HG02571 (cell line): ENCODE results near the gene OGDH.
"Not testable (repeated sequence)": the region's sequence is repeated elsewhere in the genome, so short reads cannot be mapped to it uniquely, and the experiment has no call there.

Experiments used
- ATAC-seq: cut with Tn5 transposase; IDR thresholded peaks from one replicate; pipeline ENCODE4 v1.9.1; 2021; ENCODE audit warnings: mild to moderate bottlenecking, moderate library complexity; ENCODE audit not compliant: unreplicated experiment

OGDH gene

GRCh38 chr7:44665531-44666213, 59.2 kb downstream of the OGDH start:
- no peak for ATAC-seq

GRCh38 chr7:44666566-44666965, 60.1 kb downstream of the OGDH start:
- ATAC-seq = no peak

GRCh38 chr7:44667190-44667589, 60.8 kb downstream of the OGDH start:
- no peak for ATAC-seq

- no peak for ATAC-seq
Observed at GRCh38 chr7:44671069-44671468, 64.6 kb downstream of the OGDH start.

GRCh38 chr7:44673324-44673723, 66.9 kb downstream of the OGDH start:
- no peak for ATAC-seq

GRCh38 chr7:44673771-44674170, 67.3 kb downstream of the OGDH start:
- ATAC-seq = no peak

- no peak for ATAC-seq
Observed at GRCh38 chr7:44674381-44674780, 68.0 kb downstream of the OGDH start.

- no peak for ATAC-seq
Observed at GRCh38 chr7:44676776-44677175, 70.3 kb downstream of the OGDH start.

- ATAC-seq = no peak
Observed at GRCh38 chr7:44678101-44678470, 71.7 kb downstream of the OGDH start.

GRCh38 chr7:44678471-44679179, 72.2 kb downstream of the OGDH start:
- ATAC-seq = no peak

GRCh38 chr7:44681645-44682044, 75.2 kb downstream of the OGDH start:
- ATAC-seq = no peak

GRCh38 chr7:44685723-44686122, 79.3 kb downstream of the OGDH start:
- no peak for ATAC-seq

- ATAC-seq = no peak
Observed at GRCh38 chr7:44689427-44689826, 83.0 kb downstream of the OGDH start.

- no peak for ATAC-seq
Observed at GRCh38 chr7:44693641-44694313, 87.3 kb downstream of the OGDH start.

GRCh38 chr7:44694326-44694725, 87.9 kb downstream of the OGDH start:
- ATAC-seq = no peak

GRCh38 chr7:44694766-44695165, 88.3 kb downstream of the OGDH start:
- no peak for ATAC-seq

- ATAC-seq = no peak
Observed at GRCh38 chr7:44695756-44696155, 89.3 kb downstream of the OGDH start.

- ATAC-seq = no peak
Observed at GRCh38 chr7:44696728-44697127, 90.3 kb downstream of the OGDH start.

- no peak for ATAC-seq
Observed at GRCh38 chr7:44697136-44698045, 91.0 kb downstream of the OGDH start.

- no peak for ATAC-seq
Observed at GRCh38 chr7:44698046-44698580, 91.7 kb downstream of the OGDH start.

- not testable (repeated sequence) for ATAC-seq
Observed at GRCh38 chr7:44699598-44699997, 93.2 kb downstream of the OGDH start.
